Activated naive CD8-positive, alpha-beta T cell treated with anti-CD3 and anti-CD28 coated beads, Interleukin-2, amount 10 ng/mL, durations not matched to agents 7 days and 5 days (primary cell): ENCODE results near the gene MYO6. TPM values are rescaled to one million over a fixed set of nuclear protein-coding genes. Genes with fewer than 3 reads are reported as not detected.
A peak's percentile ranks its signal among the peaks of the same experiment; 100 is the strongest.
"Not testable (repeated sequence)": the region's sequence is repeated elsewhere in the genome, so short reads cannot be mapped to it uniquely, and the experiment has no call there.

ENCODE experiments used
- ATAC-seq: fragments of 150-1000 bp; cut with Tn5 transposase; one replicate; pipeline ENCODE4 v1.10.0; 2021; ENCODE audit warnings: low read depth, moderate library complexity
- POLR2A ChIA-PET: fragments of 350-600 bp; sonication (Branson Sonifier 250); formaldehyde crosslinking; loops from one replicate; lab custom pipeline; 2021; ENCODE audit warnings: antibody characterized with exemption; lab: Charles Lee
- DNase-seq: peaks from one replicate; pipeline ENCODE4 v3.0.0; 2021
- H3K27ac Mint-ChIP-seq: one replicate; pipeline ENCODE4 v1.8.0; 2022; ENCODE audit warnings: mild to moderate bottlenecking, mixed read lengths
- H3K27me3 Mint-ChIP-seq: one replicate; pipeline ENCODE4 v1.8.0; 2022; ENCODE audit warnings: mild to moderate bottlenecking, moderate library complexity, mixed read lengths
- H3K36me3 Mint-ChIP-seq: one replicate; pipeline ENCODE4 v1.8.0; 2021; ENCODE audit warnings: mild to moderate bottlenecking, mixed read lengths
- H3K4me1 Mint-ChIP-seq: one replicate; pipeline ENCODE4 v1.8.0; 2021; ENCODE audit warnings: mixed read lengths
- H3K4me3 Mint-ChIP-seq: one replicate; pipeline ENCODE4 v1.8.0; 2022; ENCODE audit warnings: mild to moderate bottlenecking, moderate library complexity, mixed read lengths
- H3K9me3 Mint-ChIP-seq: one replicate; pipeline ENCODE4 v1.8.0; 2021; ENCODE audit warnings: mixed read lengths
- total RNA-seq, 2 experiments: library from RNA; stranded (reverse); gene quantifications; one replicate each; pipeline ENCODE4 v1.2.3, GENCODE V29; 2021

MYO6 gene
- total RNA-seq, 2 experiments from 2014 or later = 2.5 to 3.3 TPM

DNA sequence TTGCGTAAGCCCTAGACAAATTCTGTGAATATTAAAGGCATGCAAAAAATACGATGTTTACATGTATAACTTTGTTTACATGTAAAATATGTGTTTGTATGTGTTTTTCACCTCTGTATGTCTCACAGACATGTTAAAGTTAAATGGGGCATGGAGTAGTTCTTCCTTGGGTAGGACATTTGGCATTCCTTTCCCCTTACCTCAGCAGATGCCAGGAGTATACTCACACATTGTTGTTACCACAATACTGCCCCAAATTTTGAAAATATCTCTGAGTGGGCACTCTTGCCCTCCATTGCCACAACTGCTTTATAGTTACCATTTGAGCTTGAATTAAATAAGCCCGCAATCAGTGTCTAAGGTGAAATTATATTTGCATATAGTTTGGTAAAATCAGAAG is 147.5 kb downstream of the MYO6 start:
- DNase-seq (no peak), ATAC-seq (no peak)
- POLR2A ChIA-PET = no interaction called here
- no peak overlapping the region for H3K4me3 Mint-ChIP-seq
- H3K27ac Mint-ChIP-seq = no peak overlapping the region
- no peaks in the 10 kb centered on the region for H3K36me3 Mint-ChIP-seq
- H3K27me3 Mint-ChIP-seq = no peaks in the 10 kb centered on the region
- no peaks in the 10 kb centered on the region for H3K9me3 Mint-ChIP-seq
- no peaks in the 10 kb centered on the region for H3K4me1 Mint-ChIP-seq

DNA sequence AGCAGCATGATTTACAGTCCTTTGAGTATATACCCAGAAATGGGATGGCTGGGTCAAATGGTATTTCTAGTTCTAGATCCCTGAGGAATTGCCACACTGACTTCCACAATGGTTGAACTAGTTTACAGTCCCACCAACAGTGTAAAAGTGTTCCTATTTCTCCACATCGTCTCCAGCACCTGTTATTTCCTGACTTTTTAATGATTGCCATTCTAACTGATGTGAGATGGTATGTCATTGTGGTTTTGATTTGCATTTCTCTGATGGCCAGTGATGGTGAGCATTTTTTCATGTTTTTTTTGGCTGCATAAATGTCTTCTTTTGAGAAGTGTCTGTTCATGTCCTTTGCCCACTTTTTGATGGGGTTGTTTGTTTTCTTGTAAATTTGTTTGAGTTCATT is 151.2 kb downstream of the MYO6 start:
- H3K4me1 Mint-ChIP-seq, H3K27me3 Mint-ChIP-seq, H3K4me3 Mint-ChIP-seq, H3K27ac Mint-ChIP-seq, H3K36me3 Mint-ChIP-seq, DNase-seq, POLR2A ChIA-PET, ATAC-seq, H3K9me3 Mint-ChIP-seq: not testable (repeated sequence)

DNA sequence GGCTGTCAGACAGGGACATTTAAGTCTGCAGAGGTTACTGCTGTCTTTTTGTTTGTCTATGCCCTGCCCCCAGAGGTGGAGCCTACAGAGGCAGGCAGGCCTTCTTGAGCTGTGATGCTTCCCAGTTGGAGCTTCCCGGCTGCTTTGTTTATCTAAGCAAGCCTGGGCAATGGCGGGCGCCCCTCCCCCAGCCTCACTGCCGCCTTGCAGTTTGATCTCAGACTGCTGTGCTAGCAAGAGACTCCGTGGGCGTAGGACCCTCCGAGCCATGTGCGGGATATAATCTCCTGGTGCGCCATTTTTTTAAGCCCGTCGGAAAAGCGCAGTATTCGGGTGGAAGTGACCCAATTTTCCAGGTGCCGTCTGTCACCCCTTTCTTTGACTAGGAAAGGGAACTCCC is 156.1 kb downstream of the MYO6 start:
- H3K4me3 Mint-ChIP-seq, H3K27ac Mint-ChIP-seq, H3K36me3 Mint-ChIP-seq, ATAC-seq, DNase-seq, H3K27me3 Mint-ChIP-seq, H3K4me1 Mint-ChIP-seq, H3K9me3 Mint-ChIP-seq, POLR2A ChIA-PET: not testable (repeated sequence)

DNA sequence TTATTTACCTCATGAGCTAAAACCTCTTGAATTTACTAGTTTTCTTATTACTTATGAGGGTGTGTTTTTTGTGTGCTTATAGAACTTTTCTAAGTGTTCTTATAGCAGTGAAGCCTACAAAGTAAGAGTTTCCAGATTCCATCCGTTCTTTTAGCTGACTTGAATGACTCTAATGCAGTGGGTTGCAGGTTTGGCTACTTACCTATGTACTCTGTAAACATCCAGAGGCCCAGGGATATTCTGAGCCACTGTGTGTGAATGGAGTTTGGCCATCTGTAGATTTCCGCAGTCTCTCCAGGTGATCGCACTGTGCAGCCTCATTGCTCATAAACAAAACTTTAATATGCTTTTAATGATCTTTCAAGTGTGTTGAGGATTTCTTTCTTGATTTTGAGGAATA is 157.8 kb downstream of the MYO6 start:
- no peak overlapping the region for H3K27ac Mint-ChIP-seq
- H3K4me1 Mint-ChIP-seq = no peaks in the 10 kb centered on the region
- H3K9me3 Mint-ChIP-seq = no peaks in the 10 kb centered on the region
- H3K36me3 Mint-ChIP-seq = no peaks in the 10 kb centered on the region
- no peak for ATAC-seq
- no peaks in the 10 kb centered on the region for H3K27me3 Mint-ChIP-seq
- POLR2A ChIA-PET = no interaction called here
- no peak overlapping the region for H3K4me3 Mint-ChIP-seq
- no peak for DNase-seq

DNA sequence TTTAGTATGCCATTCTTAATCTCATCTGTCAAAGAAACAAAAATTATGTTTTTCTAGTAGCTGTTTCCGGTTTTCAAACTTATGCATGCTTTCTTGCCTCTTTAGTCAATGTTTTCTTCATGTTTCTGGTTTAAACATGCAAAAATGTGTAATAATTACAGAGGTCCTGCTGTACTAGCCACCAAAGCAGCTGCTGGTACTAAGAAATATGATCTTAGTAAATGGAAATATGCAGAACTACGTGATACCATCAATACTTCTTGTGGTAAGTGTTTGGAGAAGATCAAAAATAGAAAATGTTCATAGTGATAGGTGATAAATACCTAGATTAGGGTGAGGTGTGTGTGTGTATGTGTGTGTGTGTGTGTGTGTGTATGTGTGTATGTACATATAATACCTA is 158.4 kb downstream of the MYO6 start:
- ATAC-seq (no peak), DNase-seq (no peak)
- H3K27ac Mint-ChIP-seq = no peak overlapping the region
- H3K36me3 Mint-ChIP-seq = no peaks in the 10 kb centered on the region
- H3K27me3 Mint-ChIP-seq = no peaks in the 10 kb centered on the region
- H3K4me1 Mint-ChIP-seq = no peaks in the 10 kb centered on the region
- POLR2A ChIA-PET = no interaction called here
- no peaks in the 10 kb centered on the region for H3K9me3 Mint-ChIP-seq
- H3K4me3 Mint-ChIP-seq = no peak overlapping the region

DNA sequence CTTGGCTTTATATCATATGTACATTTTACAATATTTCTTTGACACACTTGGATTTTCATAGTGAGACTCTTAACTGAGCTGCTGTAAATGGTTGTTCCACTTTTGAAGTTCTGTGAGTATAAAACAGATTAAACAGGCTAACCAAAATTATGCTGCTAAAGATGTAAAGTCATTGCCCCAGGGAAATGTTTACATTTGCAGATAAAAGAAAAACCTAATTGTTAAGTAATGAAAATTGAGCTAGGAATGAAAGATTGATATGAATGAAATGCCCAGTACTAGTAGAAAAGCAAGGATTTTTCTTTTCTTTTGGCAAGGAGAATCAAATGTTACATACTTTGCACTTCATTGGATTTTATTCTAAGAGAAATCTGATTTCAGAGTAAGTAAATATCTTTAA is 164.0 kb downstream of the MYO6 start:
- Mint-ChIP-seq H3K9me3 (no peaks in the 10 kb centered on the region), H3K27ac (no peak overlapping the region), H3K27me3 (peaks cover 4% of the 10 kb centered on the region), H3K4me3 (no peak overlapping the region), H3K36me3 (no peaks in the 10 kb centered on the region), H3K4me1 (no peaks in the 10 kb centered on the region)
- ATAC-seq (no peak), DNase-seq (no peak)
- POLR2A ChIA-PET = no interaction called here

DNA sequence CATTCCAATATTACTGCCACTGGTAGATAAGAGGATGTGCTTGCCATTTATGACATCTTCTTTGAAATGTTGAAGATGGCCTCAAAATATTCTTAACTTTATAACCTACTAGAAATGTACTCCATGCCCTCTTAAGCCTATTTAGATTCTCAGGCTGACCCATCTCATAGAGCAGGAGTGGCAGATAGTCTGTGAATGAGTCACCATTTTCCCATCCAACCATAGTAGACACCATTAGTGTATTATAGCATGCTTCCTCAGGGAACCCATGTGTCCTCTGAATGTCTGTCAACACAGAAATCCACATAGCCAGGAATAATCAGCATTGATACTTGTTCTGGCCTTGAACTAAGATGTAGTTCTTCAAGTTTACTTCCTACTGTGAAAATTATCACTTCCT is 173.2 kb downstream of the MYO6 start:
- peaks cover 7% of the 10 kb centered on the region for H3K27me3 Mint-ChIP-seq
- H3K27ac Mint-ChIP-seq = no peak overlapping the region
- DNase-seq (no peak), ATAC-seq (no peak)
- no peaks in the 10 kb centered on the region for H3K36me3 Mint-ChIP-seq
- H3K4me1 Mint-ChIP-seq = no peaks in the 10 kb centered on the region
- H3K4me3 Mint-ChIP-seq = no peak overlapping the region
- no peaks in the 10 kb centered on the region for H3K9me3 Mint-ChIP-seq
- POLR2A ChIA-PET = no interaction called here

DNA sequence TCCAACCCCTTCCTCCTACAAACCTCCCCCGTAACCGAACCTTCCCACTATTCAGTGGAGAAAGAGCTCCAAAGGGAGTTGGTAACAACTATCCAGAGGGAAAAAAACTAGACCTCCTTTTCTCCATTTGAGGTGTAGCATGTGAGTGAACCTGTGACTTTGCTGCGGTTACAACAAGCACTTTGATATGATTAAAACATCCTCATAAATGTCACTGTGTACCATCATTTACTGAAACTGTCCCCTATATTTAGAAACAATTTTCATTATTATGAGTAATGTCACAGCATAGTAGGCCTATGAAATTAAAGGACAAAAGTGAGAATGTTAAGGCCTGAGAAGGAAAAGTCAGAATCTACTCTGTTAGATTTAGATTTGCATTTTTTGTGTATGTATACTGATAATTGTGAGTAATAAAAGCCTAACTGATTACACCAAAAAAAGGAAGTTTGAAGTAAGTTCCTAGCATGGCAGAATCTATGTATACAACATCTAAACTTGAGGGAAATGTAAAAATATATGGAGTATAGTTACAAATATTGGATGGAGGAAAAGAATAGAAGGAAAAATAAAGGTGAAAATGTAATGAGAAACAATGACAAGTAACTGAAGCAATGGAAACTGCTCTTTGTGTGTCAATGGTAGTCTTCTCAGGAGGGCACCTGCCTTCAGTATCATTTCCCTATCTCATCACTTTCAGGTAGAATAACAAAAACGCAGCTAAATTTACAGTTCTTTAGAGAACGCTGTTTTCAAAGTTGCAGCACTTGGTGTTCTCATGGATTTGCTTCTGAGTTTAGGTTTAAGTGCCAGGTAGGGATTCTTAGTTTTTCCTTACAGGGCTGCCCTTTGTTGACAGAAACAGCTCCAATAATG is 177.5 kb downstream of the MYO6 start:
- Mint-ChIP-seq H3K36me3 (no peaks in the 10 kb centered on the region), H3K27ac (no peak overlapping the region), H3K4me3 (no peak overlapping the region), H3K4me1 (no peaks in the 10 kb centered on the region), H3K9me3 (no peaks in the 10 kb centered on the region), H3K27me3 (peaks cover 5% of the 10 kb centered on the region)
- DNase-seq (no peak), ATAC-seq (no peak)
- POLR2A ChIA-PET = no interaction called here

DNA sequence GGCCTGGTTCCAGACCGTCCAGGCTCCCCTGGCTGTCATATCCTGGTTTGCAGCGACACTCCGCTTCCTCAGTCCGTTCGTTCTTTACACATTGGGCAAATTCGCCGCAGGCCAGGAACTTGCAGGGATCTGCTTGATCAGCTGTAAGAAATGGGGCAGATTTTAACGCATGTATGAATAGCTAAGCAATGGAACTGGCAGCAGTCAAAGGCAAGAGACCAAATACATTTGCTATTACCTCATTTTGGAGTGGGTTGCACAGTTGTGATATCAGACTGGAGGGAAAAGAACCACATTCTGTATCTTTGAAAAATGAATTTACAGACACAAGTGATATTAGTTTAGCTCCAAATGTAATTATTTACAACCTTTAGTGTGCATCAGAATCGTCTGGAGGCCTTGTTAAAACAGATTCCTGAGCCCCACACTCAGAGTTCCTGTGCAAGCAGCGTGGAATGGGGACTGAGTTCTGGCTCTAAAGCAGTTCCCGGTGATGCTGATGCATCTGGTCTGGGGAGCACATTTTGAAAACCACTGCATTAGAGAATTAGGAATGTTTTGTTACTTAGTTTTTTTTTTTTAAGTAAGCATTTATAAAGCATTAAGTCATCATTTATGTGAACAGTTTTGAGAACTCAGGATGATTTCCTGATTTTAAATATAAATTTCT is 182.1 kb downstream of the MYO6 start:
- no peak for DNase-seq
- Mint-ChIP-seq H3K27me3 (peaks cover 22% of the 10 kb centered on the region), H3K9me3 (no peaks in the 10 kb centered on the region), H3K36me3 (no peaks in the 10 kb centered on the region), H3K27ac (no peak overlapping the region), H3K4me1 (peaks cover 5% of the 10 kb centered on the region), H3K4me3 (no peak overlapping the region)
- no peak for ATAC-seq
- POLR2A ChIA-PET = no interaction called here

DNA sequence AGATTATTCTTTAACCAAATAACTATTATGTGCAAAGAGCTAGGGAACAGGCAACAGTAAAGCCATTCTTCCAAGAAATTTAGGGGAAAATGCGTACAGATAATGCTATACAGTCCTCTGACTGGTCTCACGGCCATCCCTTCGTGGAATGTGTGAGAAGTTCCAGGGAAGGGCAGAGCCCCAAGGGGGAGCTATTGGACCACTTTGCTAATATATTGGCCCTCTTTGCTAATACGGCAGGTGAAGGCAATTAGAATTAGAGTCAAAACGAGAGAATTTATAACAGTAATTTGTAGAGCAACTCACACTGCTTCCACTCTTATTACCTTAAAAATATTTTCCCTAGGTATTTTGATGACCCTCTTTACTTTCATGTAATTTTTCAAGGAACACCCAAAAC is 183.0 kb downstream of the MYO6 start:
- Mint-ChIP-seq H3K27ac (no peak overlapping the region), H3K9me3 (no peaks in the 10 kb centered on the region), H3K36me3 (no peaks in the 10 kb centered on the region), H3K4me3 (no peak overlapping the region), H3K4me1 (peaks cover 5% of the 10 kb centered on the region), H3K27me3 (peaks cover 22% of the 10 kb centered on the region)
- ATAC-seq (no peak), DNase-seq (no peak)
- POLR2A ChIA-PET = no interaction called here

DNA sequence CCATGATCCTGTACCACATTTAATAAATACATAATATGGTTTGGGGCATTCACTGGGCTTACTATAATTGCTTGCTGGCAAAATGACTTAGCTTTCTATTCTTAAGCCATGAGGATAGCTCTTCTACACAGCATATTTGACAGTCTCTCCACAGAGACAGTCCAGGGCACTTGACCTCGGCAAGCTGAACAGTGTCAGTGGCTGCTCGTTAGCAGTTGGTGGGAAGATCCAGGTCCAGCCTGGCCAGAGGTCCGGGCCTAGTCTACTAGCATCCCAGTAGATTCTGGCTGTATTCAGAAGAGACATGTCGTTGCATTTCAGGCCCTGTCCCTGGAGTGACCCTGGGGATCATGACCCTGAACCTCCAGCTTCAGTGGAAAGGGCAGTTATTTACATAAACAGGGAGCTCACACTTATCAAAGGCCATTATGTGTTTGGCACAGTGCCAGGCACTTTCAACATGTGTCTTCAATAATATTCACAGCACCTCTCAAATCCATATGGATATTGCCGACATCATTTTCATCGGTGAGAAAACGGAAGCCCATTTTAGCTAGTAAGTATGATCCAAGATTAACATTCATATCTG is 184.4 kb downstream of the MYO6 start:
- no peak for ATAC-seq
- peaks cover 22% of the 10 kb centered on the region for H3K27me3 Mint-ChIP-seq

DNA sequence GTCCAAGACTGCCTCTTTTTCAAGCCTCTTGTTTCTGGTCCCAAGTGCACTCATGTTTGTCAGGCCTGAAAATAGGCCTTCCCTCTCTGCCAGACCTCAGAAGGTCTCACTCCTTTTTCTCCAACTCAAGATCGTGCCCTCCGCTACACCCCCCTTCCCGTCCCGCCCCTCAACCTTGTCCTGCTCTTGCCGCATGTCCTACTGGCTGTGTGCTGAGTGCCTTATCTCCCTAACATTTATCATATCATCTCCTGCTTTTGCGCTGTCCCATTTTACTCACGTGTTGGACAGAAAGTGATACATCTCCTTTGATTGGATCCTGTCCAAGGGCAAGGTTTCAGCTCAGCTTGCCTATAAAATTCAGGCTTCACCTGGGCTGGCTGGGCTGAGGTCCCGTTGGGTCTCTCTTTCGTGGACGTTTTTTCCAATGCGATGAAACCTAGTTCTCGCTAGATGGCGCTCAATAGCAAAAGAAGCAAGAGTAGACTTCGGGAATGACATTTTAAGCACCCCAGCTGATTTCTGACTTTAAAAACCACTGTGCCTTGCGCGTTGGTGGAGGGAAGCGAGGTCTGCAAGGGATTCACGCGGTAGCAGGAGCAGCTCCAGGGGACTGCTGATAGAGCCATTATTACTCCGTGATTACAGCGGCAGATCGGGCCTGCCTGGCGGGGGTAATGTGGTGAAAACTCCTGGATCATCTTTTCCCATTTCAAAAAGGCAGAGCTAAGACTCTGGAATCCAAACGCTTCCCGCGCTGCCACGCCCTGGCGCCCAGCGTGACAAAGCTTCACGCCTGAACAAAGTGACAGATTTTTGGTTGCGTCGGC is 185.8 kb downstream of the MYO6 start:
- DNase-seq (peak; percentile 33), ATAC-seq (peak; percentile 66)
- POLR2A ChIA-PET = no interaction called here
- H3K4me1 Mint-ChIP-seq = peaks cover 5% of the 10 kb centered on the region
- H3K36me3 Mint-ChIP-seq = no peaks in the 10 kb centered on the region
- peak overlapping the region; percentile 54 for H3K4me3 Mint-ChIP-seq
- H3K27me3 Mint-ChIP-seq = peaks cover 20% of the 10 kb centered on the region
- no peak overlapping the region for H3K27ac Mint-ChIP-seq
- no peaks in the 10 kb centered on the region for H3K9me3 Mint-ChIP-seq

More for the DNA sequence above, 184.4 kb downstream of the MYO6 start:
- H3K27ac Mint-ChIP-seq = no peak overlapping the region
- H3K36me3 Mint-ChIP-seq = no peaks in the 10 kb centered on the region
- POLR2A ChIA-PET = no interaction called here
- H3K4me3 Mint-ChIP-seq = no peak overlapping the region
- no peak for DNase-seq
- no peaks in the 10 kb centered on the region for H3K9me3 Mint-ChIP-seq
- H3K4me1 Mint-ChIP-seq = peaks cover 5% of the 10 kb centered on the region

DNA sequence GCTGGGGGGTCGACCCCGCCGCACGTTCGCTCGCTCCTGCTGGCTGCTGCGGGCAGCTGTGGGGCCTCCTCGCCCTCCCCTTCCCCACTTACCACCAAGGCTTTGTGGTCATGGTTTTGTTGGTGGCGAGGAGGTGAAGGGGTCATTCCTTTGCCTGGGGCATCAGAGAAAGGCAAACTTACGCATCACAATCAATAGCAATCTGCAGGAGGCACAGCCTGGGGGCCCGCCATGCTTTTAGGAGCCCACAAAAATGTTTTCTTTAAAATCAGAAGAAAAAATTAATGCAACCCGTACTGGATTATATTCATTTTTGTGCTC is 186.4 kb downstream of the MYO6 start:
- peaks cover 5% of the 10 kb centered on the region for H3K4me1 Mint-ChIP-seq
- no peak overlapping the region for H3K4me3 Mint-ChIP-seq
- H3K36me3 Mint-ChIP-seq = no peaks in the 10 kb centered on the region
- H3K27ac Mint-ChIP-seq = no peak overlapping the region
- DNase-seq = no peak
- ATAC-seq = no peak
- POLR2A ChIA-PET = no interaction called here
- H3K27me3 Mint-ChIP-seq = peaks cover 20% of the 10 kb centered on the region
- no peaks in the 10 kb centered on the region for H3K9me3 Mint-ChIP-seq
